IPS-20b (cell line): Measurements from ENCODE around the gene STAG3.
"Not testable (repeated sequence)": the region's sequence is repeated elsewhere in the genome, so short reads cannot be mapped to it uniquely, and the experiment has no call there.

Experiments used
- H3K27ac ChIP-seq: one replicate; pipeline ENCODE4 v1.5.1; 2013; ENCODE audit warnings: low read length
- H3K27me3 ChIP-seq: 2 replicates; pipeline ENCODE4 v1.6.1; 2013; ENCODE audit warnings: mild to moderate bottlenecking, low read length, inconsistent platforms; ENCODE audit not compliant: insufficient read depth
- H3K36me3 ChIP-seq: 2 replicates; pipeline ENCODE4 v1.6.1; 2013; ENCODE audit warnings: low read depth, mild to moderate bottlenecking, inconsistent platforms, low read length, moderate library complexity; ENCODE audit not compliant: insufficient read depth
- H3K4me1 ChIP-seq: 2 replicates; pipeline ENCODE4 v1.6.1; 2013; ENCODE audit warnings: mild to moderate bottlenecking, control low read depth, inconsistent platforms, low read length, moderate library complexity; ENCODE audit not compliant: insufficient read depth
- H3K4me3 ChIP-seq: 2 replicates; pipeline ENCODE4 v1.5.1; 2013; ENCODE audit warnings: mild to moderate bottlenecking, low read length, inconsistent platforms
- H3K9ac ChIP-seq: 2 replicates; pipeline ENCODE4 v1.6.1; 2013; ENCODE audit warnings: low read depth, mild to moderate bottlenecking, inconsistent platforms, low read length, moderate library complexity
- H3K9me3 ChIP-seq: 2 replicates; pipeline ENCODE4 v1.6.1; 2013; ENCODE audit warnings: mild to moderate bottlenecking, low read depth, low read length, inconsistent platforms; ENCODE audit not compliant: insufficient read depth

Gene STAG3

GRCh38 chr7:100183090-100183489, 5.4 kb downstream of the STAG3 start:
- H3K4me3 ChIP-seq, H3K27me3 ChIP-seq, H3K36me3 ChIP-seq, H3K4me1 ChIP-seq, H3K9ac ChIP-seq, H3K9me3 ChIP-seq, H3K27ac ChIP-seq: not testable (repeated sequence)

GRCh38 chr7:100185726-100186125, 8.0 kb downstream of the STAG3 start:
- Histone ChIP-seq H3K4me3 (no peak overlapping the region), H3K27ac (no peak overlapping the region), H3K9me3 (no peaks in the 10 kb centered on the region), H3K4me1 (peaks cover 4% of the 10 kb centered on the region; the same call in 1 of the 2 replicates), H3K9ac (no peak overlapping the region), H3K36me3 (no peaks in the 10 kb centered on the region), H3K27me3 (no peaks in the 10 kb centered on the region)

GRCh38 chr7:100189061-100189460, 11.3 kb downstream of the STAG3 start:
- H3K27ac ChIP-seq: no peak overlapping the region
- no peak overlapping the region for H3K9ac ChIP-seq
- H3K4me1 ChIP-seq: no peaks in the 10 kb centered on the region
- no peaks in the 10 kb centered on the region for H3K9me3 ChIP-seq
- H3K27me3 ChIP-seq: no peaks in the 10 kb centered on the region
- H3K36me3 ChIP-seq: no peaks in the 10 kb centered on the region
- H3K4me3 ChIP-seq: no peak overlapping the region

- H3K27ac ChIP-seq: no peak overlapping the region
- H3K9ac ChIP-seq: no peak overlapping the region
- H3K27me3 ChIP-seq: no peaks in the 10 kb centered on the region
- H3K4me3 ChIP-seq: no peak overlapping the region
- no peaks in the 10 kb centered on the region for H3K4me1 ChIP-seq
- no peaks in the 10 kb centered on the region for H3K9me3 ChIP-seq
- H3K36me3 ChIP-seq: no peaks in the 10 kb centered on the region
These were observed 12.5 kb downstream of the STAG3 start for GRCh38 chr7:100190048-100190711.

- no peaks in the 10 kb centered on the region for H3K4me1 ChIP-seq
- H3K9ac ChIP-seq: no peak overlapping the region
- H3K4me3 ChIP-seq: no peak overlapping the region
- no peaks in the 10 kb centered on the region for H3K9me3 ChIP-seq
- H3K27me3 ChIP-seq: no peaks in the 10 kb centered on the region
- H3K36me3 ChIP-seq: no peaks in the 10 kb centered on the region
- no peak overlapping the region for H3K27ac ChIP-seq
These were observed 14.1 kb downstream of the STAG3 start for GRCh38 chr7:100191775-100192174.

- H3K27ac ChIP-seq, H3K9ac ChIP-seq, H3K4me3 ChIP-seq, H3K4me1 ChIP-seq, H3K9me3 ChIP-seq, H3K36me3 ChIP-seq, H3K27me3 ChIP-seq: not testable (repeated sequence)
These were observed 14.7 kb downstream of the STAG3 start for GRCh38 chr7:100192281-100192862.

- Histone ChIP-seq H3K4me1 (no peaks in the 10 kb centered on the region), H3K9ac (no peak overlapping the region)
These were observed 15.3 kb downstream of the STAG3 start for GRCh38 chr7:100192969-100193368.

GRCh38 chr7:100195222-100195621, 17.5 kb downstream of the STAG3 start:
- Histone ChIP-seq H3K36me3 (no peaks in the 10 kb centered on the region), H3K27me3 (peaks cover 3% of the 10 kb centered on the region), H3K27ac (no peak overlapping the region), H3K9me3 (no peaks in the 10 kb centered on the region), H3K9ac (no peak overlapping the region), H3K4me3 (no peak overlapping the region), H3K4me1 (no peaks in the 10 kb centered on the region)

More at GRCh38 chr7:100192969-100193368, 15.3 kb downstream of the STAG3 start:
- H3K27me3 ChIP-seq: no peaks in the 10 kb centered on the region
- no peak overlapping the region for H3K4me3 ChIP-seq
- H3K9me3 ChIP-seq: no peaks in the 10 kb centered on the region
- no peaks in the 10 kb centered on the region for H3K36me3 ChIP-seq
- H3K27ac ChIP-seq: no peak overlapping the region

GRCh38 chr7:100195901-100196322, 18.2 kb downstream of the STAG3 start:
- H3K27ac ChIP-seq, H3K4me1 ChIP-seq, H3K9me3 ChIP-seq, H3K4me3 ChIP-seq, H3K9ac ChIP-seq, H3K36me3 ChIP-seq: not testable (repeated sequence)
- H3K27me3 ChIP-seq: peaks cover 10% of the 10 kb centered on the region

- no peak overlapping the region for H3K27ac ChIP-seq
- no peak overlapping the region for H3K4me3 ChIP-seq
- H3K36me3 ChIP-seq: no peaks in the 10 kb centered on the region
- peaks cover 24% of the 10 kb centered on the region for H3K27me3 ChIP-seq
- no peak overlapping the region for H3K9ac ChIP-seq
- H3K9me3 ChIP-seq: no peaks in the 10 kb centered on the region
- H3K4me1 ChIP-seq: peaks cover 9% of the 10 kb centered on the region
These were observed 20.5 kb downstream of the STAG3 start for GRCh38 chr7:100198266-100198665.

GRCh38 chr7:100200693-100201092, 23.0 kb downstream of the STAG3 start:
- H3K9ac ChIP-seq: no peak overlapping the region
- H3K36me3 ChIP-seq: no peaks in the 10 kb centered on the region

GRCh38 chr7:100204454-100204853, 26.7 kb downstream of the STAG3 start:
- Histone ChIP-seq H3K4me3 (no peak overlapping the region), H3K4me1 (peaks cover 9% of the 10 kb centered on the region), H3K27me3 (peaks cover 34% of the 10 kb centered on the region), H3K27ac (no peak overlapping the region), H3K36me3 (no peaks in the 10 kb centered on the region), H3K9ac (no peak overlapping the region), H3K9me3 (no peaks in the 10 kb centered on the region)

More at GRCh38 chr7:100200693-100201092, 23.0 kb downstream of the STAG3 start:
- Histone ChIP-seq H3K4me3 (no peak overlapping the region), H3K27ac (no peak overlapping the region), H3K4me1 (peaks cover 9% of the 10 kb centered on the region), H3K9me3 (no peaks in the 10 kb centered on the region), H3K27me3 (peaks cover 24% of the 10 kb centered on the region)
